Naive thymus-derived CD4-positive, alpha-beta T cell (primary cell): ENCODE measurements around the gene SYS1. TPM values are rescaled to one million over a fixed set of nuclear protein-coding genes. Genes with fewer than 3 reads are reported as not detected.

Experiments
- ATAC-seq: fragments of 150-1000 bp; cut with Tn5 transposase; 2 replicates; pipeline ENCODE4 v1.10.0; 2021; ENCODE audit warnings: mild to moderate bottlenecking, moderate library complexity
- CTCF ChIA-PET: fragments of 350-600 bp; sonication (Branson Sonifier 250); formaldehyde crosslinking; loops from one replicate; lab custom pipeline; 2021; ENCODE audit warnings: antibody characterized with exemption; lab: Charles Lee
- POLR2A ChIA-PET: fragments of 350-600 bp; sonication (Branson Sonifier 250); formaldehyde crosslinking; loops from one replicate; lab custom pipeline; 2021; ENCODE audit warnings: antibody characterized with exemption, inconsistent platforms; lab: Charles Lee
- DNase-seq, 9 donors: peaks; one replicate each; pipeline versions ENCODE4 v3.0.0 to v3.0.0-alpha.2; 2020 to 2022; ENCODE audit warnings: mixed read lengths in 1 of 9
- H3K27ac ChIP-seq: one replicate; pipeline ENCODE4 v1.7.0; 2013; ENCODE audit warnings: mild to moderate bottlenecking, low read depth, low read length, moderate library complexity
- H3K27me3 ChIP-seq, 2 donors: one replicate each; pipeline ENCODE4 v1.7.0; 2013; ENCODE audit warnings: low read length in 2 of 2, mild to moderate bottlenecking in 2 of 2, moderate library complexity in 2 of 2; ENCODE audit not compliant: control insufficient read depth in 2 of 2, insufficient read depth in 2 of 2
- H3K36me3 ChIP-seq, 3 experiments: 1 replicate in 2 of 3; 2 replicates in 1 of 3; pipeline ENCODE4 v1.7.0; 2013; ENCODE audit warnings: low read length in 3 of 3, mild to moderate bottlenecking in 3 of 3, moderate library complexity in 1 of 3; ENCODE audit not compliant: insufficient read depth in 3 of 3, control insufficient read depth in 2 of 3
- H3K4me1 ChIP-seq, 2 donors: one replicate each; pipeline ENCODE4 v1.7.0; 2013; ENCODE audit warnings: low read length in 2 of 2, mild to moderate bottlenecking in 2 of 2, moderate library complexity in 1 of 2; ENCODE audit not compliant: control insufficient read depth in 2 of 2, insufficient read depth in 2 of 2
- H3K4me3 ChIP-seq: 2 replicates; pipeline ENCODE4 v1.7.0; 2013; ENCODE audit warnings: mild to moderate bottlenecking, low read length
- H3K9me3 ChIP-seq, 3 experiments: 1 replicate in 2 of 3; 2 replicates in 1 of 3; pipeline ENCODE4 v1.7.0; 2013; ENCODE audit warnings: low read length in 3 of 3; ENCODE audit not compliant: control insufficient read depth in 2 of 3
- H3K27ac Mint-ChIP-seq, 9 donors: one replicate each; pipeline ENCODE4 v1.8.0; 2020 to 2022; ENCODE audit warnings: mixed read lengths in 9 of 9, mild to moderate bottlenecking in 8 of 9, moderate library complexity in 5 of 9, inconsistent platforms in 2 of 9
- H3K27me3 Mint-ChIP-seq, 5 donors: one replicate each; pipeline ENCODE4 v1.8.0; 2021 to 2022; ENCODE audit warnings: mixed read lengths in 5 of 5, mild to moderate bottlenecking in 1 of 5
- H3K36me3 Mint-ChIP-seq, 5 donors: one replicate each; pipeline ENCODE4 v1.8.0; 2020 to 2022; ENCODE audit warnings: mixed read lengths in 5 of 5, mild to moderate bottlenecking in 3 of 5, inconsistent platforms in 1 of 5
- H3K4me1 Mint-ChIP-seq, 7 donors: one replicate each; pipeline ENCODE4 v1.8.0; 2020 to 2022; ENCODE audit warnings: mixed read lengths in 7 of 7, mild to moderate bottlenecking in 3 of 7, inconsistent platforms in 1 of 7
- H3K4me3 Mint-ChIP-seq, 10 donors: one replicate each; pipeline ENCODE4 v1.8.0; 2020 to 2022; ENCODE audit warnings: mild to moderate bottlenecking in 10 of 10, mixed read lengths in 10 of 10, moderate library complexity in 6 of 10, inconsistent platforms in 2 of 10
- H3K9me3 Mint-ChIP-seq, 11 donors: one replicate each; pipeline ENCODE4 v1.8.0; 2020 to 2022; ENCODE audit warnings: mixed read lengths in 11 of 11, mild to moderate bottlenecking in 4 of 11, inconsistent platforms in 1 of 11, moderate library complexity in 1 of 11
- intact Hi-C, 2 donors: fragments of 100-400 bp; cut with micrococcal nuclease; formaldehyde crosslinking; loops; one replicate each; pipeline ENCODE4 v1.15.1; 2023
- polyA plus RNA-seq, 2 donors: library from polyadenylated mRNA; unstranded; fragments of 300-500 nt; fragmentation: Illumina TruSeq; gene quantifications; one replicate each; pipeline ENCODE4 v1.2.3, GENCODE V29; 2021
- total RNA-seq, 6 experiments: library from RNA in 5 of 6; stranded (reverse) in 5 of 6; gene quantifications; 1 replicate in 5 of 6; 2 replicates in 1 of 6; pipeline ENCODE4 v1.2.3 and lab custom pipeline; 2021 to 2026

SYS1 gene
- total RNA-seq = 100 to 1,000 TPM in 1 of 5 experiments, 10 to 100 TPM in 4; 23.9 to 111 (median 67.1) TPM
- polyA plus RNA-seq = 10 to 100 TPM; 34.5 to 42.3 TPM
- total RNA-seq (lab: John Stamatoyannopoulos, UW) = 141 reads per million, percentile 89 among the genes with 10 or more reads in this experiment

GRCh38 chr20:45362804-45363610 is at the start of gene SYS1:
Gene SYS1 (plus strand): TSS chr20:45363156. CDS start chr20:45363532, 376 bp downstream.
- peak within 1 kb of the TSS; percentile 83 to 100 (median 97) for H3K4me3 Mint-ChIP-seq
- peaks cover 24 to 30% of the 10 kb centered on the region in 2 donors for H3K4me1 ChIP-seq
- H3K9me3 ChIP-seq = no peaks in the 10 kb centered on the region
- no peaks in the 10 kb centered on the region for H3K27me3 ChIP-seq
- peak; percentile 97 to 99 (median 99) for DNase-seq
- peaks cover 0 to 2% (median 0%) of the 10 kb centered on the region in 5 donors for H3K27me3 Mint-ChIP-seq
- peaks cover 0 to 30% (median 5%) of the 10 kb centered on the region in 5 donors for H3K36me3 Mint-ChIP-seq
- peak within 1 kb of the TSS; percentile 92 to 100 (median 99) for H3K27ac Mint-ChIP-seq
- intact Hi-C loops = loop anchor here (1.0 to 10.0 kb wide), 20 partner anchors 10 to 1906 kb away; partner anchors contain the start of genes DNTTIP1 (in 2 of the 2), PIGT (in 2 of the 2), STK4 (in 2 of the 2) and TOMM34 (in 2 of the 2)
- ChIA-PET CTCF (interaction anchor here (0.6 to 9.2 kb wide), 22 partner anchors 9 to 1054 kb away, joined by 3 to 146 read pairs (median 5); partner anchors contain the start of gene PIGT), POLR2A (interaction anchor here (0.6 to 6.1 kb wide), 26 partner anchors 10 to 1745 kb away, joined by 3 to 96 read pairs (median 4); partner anchors contain the start of genes DBNDD2, PCIF1 and PIGT)
- peak within 1 kb of the TSS; percentile 99 for H3K27ac ChIP-seq
- H3K4me1 Mint-ChIP-seq = peaks cover 24 to 56% (median 47%) of the 10 kb centered on the region in 7 donors
- peaks cover 0 to 38% (median 17%) of the 10 kb centered on the region in 3 experiments for H3K36me3 ChIP-seq
- peak within 1 kb of the TSS; percentile 92 for H3K4me3 ChIP-seq
- H3K9me3 Mint-ChIP-seq = peaks cover 0 to 4% (median 0%) of the 10 kb centered on the region in 11 donors
- peak; percentile 90 for ATAC-seq

GRCh38 chr20:45313943-45314342 is 49.0 kb upstream of the SYS1 start:
- no peaks in the 10 kb centered on the region for H3K9me3 ChIP-seq
- H3K27me3 Mint-ChIP-seq = peaks cover 27 to 68% (median 60%) of the 10 kb centered on the region in 5 donors
- ATAC-seq (no peak), DNase-seq (no peak)
- H3K4me3 Mint-ChIP-seq = no peak overlapping the region
- H3K27ac Mint-ChIP-seq = no peak overlapping the region
- H3K27ac ChIP-seq = no peak overlapping the region
- peaks cover 0 to 4% (median 0%) of the 10 kb centered on the region in 5 donors for H3K36me3 Mint-ChIP-seq
- intact Hi-C loops = loop anchor here in 1 of 2 donors (5.0 kb wide), 1 partner anchor 302 kb away; no protein-coding TSS in a partner anchor
- H3K36me3 ChIP-seq = no peaks in the 10 kb centered on the region
- peaks cover under 1 to 3% of the 10 kb centered on the region in 2 donors for H3K4me1 ChIP-seq
- H3K4me3 ChIP-seq = no peak overlapping the region
- ChIA-PET CTCF (no interaction called here), POLR2A (no interaction called here)
- H3K9me3 Mint-ChIP-seq = peaks cover 0 to 1% (median 0%) of the 10 kb centered on the region in 11 donors
- no peaks in the 10 kb centered on the region for H3K27me3 ChIP-seq
- H3K4me1 Mint-ChIP-seq = peaks cover 13 to 38% (median 15%) of the 10 kb centered on the region in 7 donors

- intact Hi-C loops = no loop called here
- Mint-ChIP-seq H3K36me3 (peaks cover 0 to 6% (median 0%) of the 10 kb centered on the region in 5 donors), H3K4me3 (peak overlapping the region in 1 of 10 donors; percentile 27)
Observed at GRCh38 chr20:45315672-45316071, 47.3 kb upstream of the SYS1 start.

GRCh38 chr20:45316150-45317080 is 46.5 kb upstream of the SYS1 start:
- DNase-seq = no peak
- intact Hi-C loops = no loop called here
- peak overlapping the region in 2 of 10 donors; percentile 46 to 79 for H3K4me3 Mint-ChIP-seq
- peaks cover 15 to 16% of the 10 kb centered on the region in 2 donors for H3K4me1 ChIP-seq
- H3K4me1 Mint-ChIP-seq = peaks cover 14 to 49% (median 26%) of the 10 kb centered on the region in 7 donors
- no peak for ATAC-seq
- ChIA-PET CTCF (interaction anchor here (7.3 kb wide), 1 partner anchor 454 kb away, joined by 67 read pairs; no protein-coding TSS in a partner anchor), POLR2A (no interaction called here)
- H3K27ac ChIP-seq = no peak overlapping the region
- no peaks in the 10 kb centered on the region for H3K27me3 ChIP-seq
- H3K9me3 ChIP-seq = no peaks in the 10 kb centered on the region
- H3K36me3 Mint-ChIP-seq = peaks cover 0 to 6% (median 0%) of the 10 kb centered on the region in 5 donors
- H3K27ac Mint-ChIP-seq = no peak overlapping the region
- H3K4me3 ChIP-seq = no peak overlapping the region
- H3K27me3 Mint-ChIP-seq = peaks cover 27 to 44% (median 42%) of the 10 kb centered on the region in 5 donors
- peaks cover 0 to 1% (median 0%) of the 10 kb centered on the region in 11 donors for H3K9me3 Mint-ChIP-seq
- no peaks in the 10 kb centered on the region for H3K36me3 ChIP-seq

More at GRCh38 chr20:45315672-45316071, 47.3 kb upstream of the SYS1 start:
- ChIA-PET CTCF (interaction anchor here (0.6 to 7.3 kb wide), 2 partner anchors 455 to 462 kb away, joined by 3 to 67 read pairs; no protein-coding TSS in a partner anchor), POLR2A (no interaction called here)
- H3K4me1 Mint-ChIP-seq = peaks cover 21 to 46% (median 24%) of the 10 kb centered on the region in 7 donors
- peaks cover 0 to 1% (median 0%) of the 10 kb centered on the region in 11 donors for H3K9me3 Mint-ChIP-seq
- DNase-seq (no peak), ATAC-seq (no peak)
- Histone ChIP-seq H3K4me1 (peaks cover 10 to 12% of the 10 kb centered on the region in 2 donors), H3K9me3 (no peaks in the 10 kb centered on the region), H3K27me3 (no peaks in the 10 kb centered on the region), H3K36me3 (no peaks in the 10 kb centered on the region), H3K27ac (no peak overlapping the region), H3K4me3 (no peak overlapping the region)
- peaks cover 27 to 51% (median 50%) of the 10 kb centered on the region in 5 donors for H3K27me3 Mint-ChIP-seq
- H3K27ac Mint-ChIP-seq = no peak overlapping the region

GRCh38 chr20:45317826-45318225 is 45.1 kb upstream of the SYS1 start:
- ATAC-seq (no peak), DNase-seq (no peak)
- Mint-ChIP-seq H3K4me1 (peaks cover 10 to 53% (median 26%) of the 10 kb centered on the region in 7 donors), H3K9me3 (no peaks in the 10 kb centered on the region), H3K36me3 (peaks cover 0 to 6% (median 0%) of the 10 kb centered on the region in 5 donors), H3K4me3 (peak overlapping the region in 1 of 10 donors; percentile 79), H3K27ac (peak overlapping the region in 1 of 9 donors; percentile 97), H3K27me3 (peaks cover 27 to 38% (median 34%) of the 10 kb centered on the region in 5 donors)
- no peaks in the 10 kb centered on the region for H3K9me3 ChIP-seq
- intact Hi-C loops = loop anchor here in 1 of 2 donors (2.0 kb wide), 2 partner anchors 31 to 453 kb away; partner anchors contain the start of gene SDC4
- H3K27ac ChIP-seq = no peak overlapping the region
- H3K27me3 ChIP-seq = no peaks in the 10 kb centered on the region
- CTCF ChIA-PET = interaction anchor here (0.6 to 7.3 kb wide), 7 partner anchors 12 to 453 kb away, joined by 3 to 67 read pairs (median 8); no protein-coding TSS in a partner anchor
- peaks cover 15 to 16% of the 10 kb centered on the region in 2 donors for H3K4me1 ChIP-seq
- H3K4me3 ChIP-seq = no peak overlapping the region
- POLR2A ChIA-PET = interaction anchor here (0.7 kb wide), 1 partner anchor 457 kb away, joined by 3 read pairs; no protein-coding TSS in a partner anchor
- H3K36me3 ChIP-seq = no peaks in the 10 kb centered on the region
